SK-N-SH (cell line): ENCODE measurements around the gene PDE6A.

ENCODE experiments used
- CTCF ChIP-seq: fragments of 200-600 bp; sonication (generic); IDR thresholded peaks from 2 replicates; pipeline ENCODE4 v1.6.1; 2017; ENCODE audit warnings: antibody characterized with exemption, mild to moderate bottlenecking, moderate library complexity
- EZH2phosphoT487 ChIP-seq: fragments of 200-600 bp; sonication (generic); IDR thresholded peaks from 2 replicates; pipeline ENCODE4 v1.6.1; 2017; ENCODE audit warnings: low read depth, mixed run types, mild to moderate bottlenecking, antibody characterized with exemption, moderate library complexity, borderline replicate concordance
- JUND ChIP-seq: IDR thresholded peaks from 2 replicates; pipeline ENCODE4 v1.4.0; 2012
- MAX ChIP-seq: IDR thresholded peaks from 2 replicates; pipeline ENCODE4 v1.4.0; 2012; ENCODE audit warnings: low read depth
- MEF2A ChIP-seq: IDR thresholded peaks from 2 replicates; pipeline ENCODE4 v1.4.0; 2012; ENCODE audit warnings: low read depth, borderline replicate concordance
- PBX3 ChIP-seq: IDR thresholded peaks from 2 replicates; pipeline ENCODE4; 2012
- POLR2AphosphoS5 ChIP-seq: IDR thresholded peaks from 2 replicates; pipeline ENCODE4 v1.6.1; 2012; ENCODE audit warnings: low read depth, low read length
- RAD21 ChIP-seq: IDR thresholded peaks from 2 replicates; pipeline ENCODE4 v1.6.1; 2012; ENCODE audit warnings: mild to moderate bottlenecking, low read length
- SIN3A ChIP-seq: IDR thresholded peaks from 2 replicates; pipeline ENCODE4 v1.6.1; 2012; ENCODE audit warnings: low read depth, mild to moderate bottlenecking, low read length, moderate library complexity, borderline replicate concordance
- TAF1 ChIP-seq: IDR thresholded peaks from 2 replicates; pipeline ENCODE4 v1.6.1; 2012; ENCODE audit warnings: low read depth, mild to moderate bottlenecking, low read length, moderate library complexity, borderline replicate concordance
- TEAD4 ChIP-seq: IDR thresholded peaks from 2 replicates; pipeline ENCODE4 v1.4.0; 2012; ENCODE audit warnings: mild to moderate bottlenecking, borderline replicate concordance; ENCODE audit not compliant: insufficient read depth

GRCh38 chr5:149931992-149932436, 12.6 kb downstream of the PDE6A start:
- TF ChIP-seq TAF1 (no peak), CTCF (no peak), EZH2phosphoT487 (no peak), JUND (no peak), RAD21 (no peak), MAX (no peak), PBX3 (no peak), SIN3A (no peak), MEF2A (no peak), POLR2AphosphoS5 (no peak), TEAD4 (no peak)
